Renal cortical epithelial cell (primary cell): ENCODE data around the gene CAMK2G. TPM values are rescaled to one million over a fixed set of nuclear protein-coding genes. Genes with fewer than 3 reads are reported as not detected.
A peak's percentile ranks its signal among the peaks of the same experiment; 100 is the strongest.
"Not testable (repeated sequence)": the region's sequence is repeated elsewhere in the genome, so short reads cannot be mapped to it uniquely, and the experiment has no call there.

Source experiments
- DNase-seq: peaks from one replicate; pipeline ENCODE4 v3.0.0-alpha.2; 2011; ENCODE audit warnings: low read depth
- total RNA-seq: library from RNA; depleted of rRNA; stranded (reverse); fragments of >200 nt; gene quantifications from 2 replicates; pipeline ENCODE4 v1.2.3, GENCODE V29; 2014

Gene CAMK2G
- total RNA-seq, 1 donor from 2014 or later = 21.1 TPM

DNA sequence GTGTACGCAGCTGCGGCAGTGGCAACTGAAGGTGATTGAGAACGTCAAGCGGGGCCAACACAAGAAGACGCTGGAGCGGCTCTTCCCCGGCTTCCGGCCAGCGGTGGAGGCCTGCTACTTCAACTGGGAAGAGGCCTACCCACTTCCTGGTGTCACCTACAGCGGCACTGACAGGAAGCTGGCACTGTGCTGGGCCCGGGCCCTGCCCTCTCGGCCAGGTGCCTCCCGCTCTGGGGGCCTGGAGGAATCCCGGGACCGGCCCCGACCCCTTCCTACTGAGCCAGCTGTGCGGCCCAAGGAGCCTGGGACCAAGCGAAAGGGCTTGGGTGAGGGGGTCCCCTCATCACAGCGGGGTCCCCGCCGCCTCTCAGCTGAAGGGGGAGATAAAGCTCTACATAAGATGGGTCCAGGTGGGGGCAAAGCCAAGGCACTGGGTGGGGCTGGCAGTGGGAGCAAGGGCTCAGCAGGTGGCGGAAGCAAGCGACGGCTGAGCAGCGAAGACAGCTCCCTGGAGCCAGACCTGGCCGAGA, 82.4 kb downstream of the CAMK2G start:
- no peak for DNase-seq

DNA sequence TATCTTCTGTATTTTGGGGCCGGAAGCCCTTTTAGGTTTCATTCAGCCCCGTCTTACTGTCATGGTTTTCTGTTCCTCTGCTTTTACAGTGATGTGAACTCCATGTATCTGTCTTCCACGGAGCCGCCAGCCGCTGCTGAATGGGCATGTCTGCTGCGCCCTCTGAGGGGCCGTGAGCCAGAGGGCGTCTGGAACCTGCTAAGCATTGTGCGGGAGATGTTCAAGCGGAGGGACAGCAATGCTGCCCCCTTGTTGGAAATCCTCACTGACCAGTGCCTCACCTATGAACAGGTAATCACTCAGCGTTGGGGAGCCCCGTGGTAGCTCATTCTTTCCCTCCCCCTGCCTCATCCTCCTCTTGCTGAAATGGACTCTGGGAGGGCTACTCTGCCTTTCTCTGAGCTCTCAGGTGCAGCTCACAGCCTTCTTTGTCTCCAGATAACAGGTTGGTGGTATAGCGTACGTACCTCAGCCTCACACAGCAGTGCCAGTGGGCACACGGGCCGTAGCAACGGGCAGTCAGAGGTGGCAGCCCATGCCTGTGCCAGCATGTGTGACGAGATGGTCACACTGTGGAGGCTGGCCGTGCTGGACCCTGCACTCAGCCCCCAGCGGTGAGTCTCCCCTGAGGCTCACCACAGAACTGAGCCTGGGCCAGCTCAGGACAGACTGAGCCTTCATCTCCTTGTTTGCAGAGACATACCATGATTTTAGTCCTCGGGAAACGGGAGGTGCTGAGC, 83.3 kb downstream of the CAMK2G start:
- DNase-seq = no peak

DNA sequence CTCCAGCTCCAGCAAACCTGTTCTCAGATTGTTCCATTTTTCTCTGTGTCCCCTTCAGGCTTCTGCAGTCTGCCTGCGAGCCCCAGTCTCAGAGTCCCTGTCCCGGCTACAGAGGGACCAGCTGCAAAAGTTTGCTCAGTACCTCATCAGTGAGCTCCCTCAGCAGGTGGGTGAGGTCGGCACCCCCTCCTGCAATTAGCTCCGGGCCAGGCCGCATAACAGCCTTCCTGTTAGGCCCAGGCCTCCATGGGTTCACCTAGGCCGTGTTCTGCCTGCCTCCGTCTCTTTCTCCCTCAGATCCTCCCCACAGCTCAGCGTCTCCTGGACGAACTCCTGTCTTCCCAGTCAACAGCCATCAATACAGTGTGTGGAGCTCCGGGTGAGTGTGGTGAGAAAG, 84.7 kb downstream of the CAMK2G start:
- DNase-seq = no peak

DNA sequence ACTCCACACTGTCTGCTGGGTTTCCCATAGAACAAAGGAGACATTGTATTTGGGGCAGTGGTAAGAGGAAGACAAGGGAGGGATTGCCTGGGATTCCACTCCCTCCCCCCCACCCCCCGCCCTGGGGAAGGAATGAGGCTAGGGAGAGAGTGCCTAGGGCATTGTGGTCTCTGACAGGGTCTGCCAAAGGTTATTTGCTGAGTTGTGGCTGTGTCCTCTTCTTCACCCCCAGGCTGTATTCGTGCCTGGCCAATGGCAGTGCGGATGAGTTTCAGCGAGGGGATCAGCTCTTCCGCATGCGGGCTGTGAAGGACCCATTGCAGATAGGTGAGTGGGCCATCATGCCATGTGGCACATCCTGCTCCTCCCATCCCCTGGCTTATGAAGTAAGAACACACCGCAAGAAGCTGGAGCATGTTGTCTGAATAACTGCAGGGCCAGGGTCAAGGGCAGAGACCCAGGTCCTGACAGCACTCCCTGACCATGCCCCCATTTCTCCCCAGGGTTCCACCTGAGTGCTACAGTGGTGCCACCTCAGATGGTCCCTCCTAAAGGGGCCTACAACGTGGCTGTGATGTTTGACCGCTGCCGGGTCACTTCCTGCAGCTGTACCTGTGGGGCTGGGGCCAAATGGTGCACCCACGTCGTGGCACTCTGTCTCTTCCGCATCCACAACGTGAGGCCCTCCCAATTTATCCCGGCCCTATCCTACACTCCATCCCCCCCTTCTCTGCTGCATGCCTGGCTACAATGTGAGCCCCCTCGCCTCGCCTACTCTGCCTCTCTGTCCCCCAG, 85.3 kb downstream of the CAMK2G start:
- no peak for DNase-seq

DNA sequence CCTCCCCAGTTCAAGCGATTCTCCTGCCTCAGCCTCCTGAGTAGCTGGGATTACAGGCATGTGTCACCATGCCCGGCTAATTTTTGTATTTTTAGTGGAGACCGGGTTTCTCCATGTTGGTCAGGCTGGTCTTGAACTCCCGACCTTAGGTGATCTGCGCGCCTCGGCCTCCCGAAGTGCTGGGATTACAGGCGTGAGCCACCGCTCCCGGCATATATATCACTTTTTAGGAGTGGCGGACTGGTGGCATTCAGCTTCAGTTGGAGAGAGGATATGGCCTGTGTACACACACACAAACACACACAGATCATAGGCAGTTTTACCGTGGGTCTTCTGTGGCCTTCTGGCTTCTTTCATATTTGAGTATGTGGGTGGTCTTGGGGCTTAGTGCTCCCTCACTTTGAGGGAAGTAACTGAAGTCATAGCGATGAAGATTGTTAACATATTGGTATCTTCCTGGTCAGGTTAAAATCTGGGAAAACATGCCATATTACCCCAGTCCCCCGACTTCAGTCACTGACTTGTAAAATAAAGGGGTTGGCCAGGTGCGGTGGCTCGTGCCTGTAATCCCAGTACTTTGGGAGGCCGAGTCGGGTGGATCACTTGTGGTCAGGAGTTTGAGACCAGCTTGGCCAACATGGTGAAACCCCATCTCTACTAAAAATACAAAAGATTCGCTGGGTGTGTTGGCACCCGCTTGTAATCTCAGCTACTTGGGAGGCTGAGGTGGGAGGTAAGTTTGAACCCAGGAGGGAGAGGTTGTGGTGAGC, 87.1 kb downstream of the CAMK2G start:
- DNase-seq = not testable (repeated sequence)

DNA sequence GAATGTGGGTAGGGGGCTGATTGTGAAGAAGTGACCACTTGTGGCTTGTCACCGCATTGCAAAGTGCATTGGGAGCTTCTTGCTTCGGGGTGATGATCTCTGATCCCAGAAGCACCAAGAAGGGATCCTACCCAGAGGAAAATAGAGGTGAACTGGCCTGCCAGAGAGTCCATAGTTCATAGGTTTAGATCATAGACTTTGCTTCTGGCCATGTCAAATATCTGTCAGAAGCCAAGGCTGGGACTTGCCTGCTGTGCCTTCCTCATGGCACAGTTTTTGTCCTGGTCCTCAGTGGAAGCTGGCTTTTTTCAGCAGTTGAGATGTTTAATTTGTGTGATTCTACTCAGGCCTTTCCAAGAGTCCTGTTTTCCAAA, 87.9 kb downstream of the CAMK2G start:
- no peak for DNase-seq

DNA sequence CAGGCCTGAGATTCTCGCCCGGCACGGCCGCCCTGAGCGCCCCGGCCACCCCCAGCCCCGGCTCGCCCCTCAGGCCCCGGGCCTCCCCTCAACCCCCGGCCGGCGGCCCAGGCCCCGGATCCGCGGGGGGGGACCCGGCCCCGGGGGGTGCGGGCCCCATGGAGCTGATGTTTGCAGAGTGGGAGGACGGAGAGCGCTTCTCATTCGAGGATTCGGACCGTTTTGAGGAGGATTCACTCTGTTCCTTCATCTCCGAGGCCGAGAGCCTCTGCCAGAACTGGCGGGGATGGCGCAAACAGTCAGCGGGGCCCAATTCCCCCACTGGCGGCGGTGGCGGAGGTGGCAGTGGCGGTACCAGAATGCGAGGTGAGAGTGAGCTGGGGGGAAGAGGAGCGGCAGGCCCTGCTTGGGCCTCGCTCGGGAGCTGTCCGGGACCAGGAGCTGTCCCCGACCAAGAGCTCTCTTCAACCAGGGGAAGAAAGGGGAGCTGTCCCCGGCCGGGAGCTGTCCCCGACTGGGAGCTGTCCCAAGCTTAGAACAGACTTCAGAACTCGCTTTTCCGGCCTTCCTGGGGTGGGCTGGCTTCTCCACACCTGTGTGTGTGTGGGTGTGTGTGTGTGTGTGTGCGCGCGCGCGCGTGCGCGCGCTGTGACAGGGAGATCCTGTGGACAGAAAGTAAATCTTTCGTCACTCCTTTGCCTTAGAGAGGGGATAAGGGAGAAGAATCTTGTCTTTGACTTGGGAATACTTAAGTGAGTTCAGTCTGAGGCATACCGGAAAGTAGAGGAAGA, 88.4 kb downstream of the CAMK2G start:
- DNase-seq = peak; percentile 55

DNA sequence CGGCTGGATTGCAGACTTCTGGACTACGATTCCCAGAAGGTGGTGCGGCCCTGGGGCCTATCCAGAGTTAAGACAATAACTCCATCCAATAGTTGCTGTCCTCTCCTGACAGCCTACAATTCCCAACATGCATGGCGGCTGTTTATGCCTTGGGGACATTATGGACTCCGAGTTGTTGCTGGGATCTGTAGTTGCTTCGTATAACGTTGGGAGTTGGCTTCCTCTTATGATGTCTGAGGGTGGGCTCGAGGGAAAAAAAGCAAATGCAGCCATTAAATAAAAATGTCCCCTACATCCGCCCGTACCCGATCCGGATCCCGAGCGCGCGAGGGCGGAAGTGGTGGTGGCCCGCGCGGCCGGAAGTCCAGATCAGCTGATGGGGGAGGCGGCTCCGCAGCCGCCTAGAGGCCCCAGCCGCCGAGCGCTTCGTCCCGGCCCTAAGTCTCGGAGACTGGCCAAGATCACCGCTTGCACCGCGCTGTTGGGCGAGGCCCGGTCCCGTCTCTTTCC, 89.1 kb downstream of the CAMK2G start, which contains the start of gene ZSWIM8:
ZSWIM8 (plus strand) TSS at position 396 of the 510 bp plus-strand sequence. CDS start 273 bp downstream, outside the sequence.
- peak; percentile 95 for DNase-seq

DNA sequence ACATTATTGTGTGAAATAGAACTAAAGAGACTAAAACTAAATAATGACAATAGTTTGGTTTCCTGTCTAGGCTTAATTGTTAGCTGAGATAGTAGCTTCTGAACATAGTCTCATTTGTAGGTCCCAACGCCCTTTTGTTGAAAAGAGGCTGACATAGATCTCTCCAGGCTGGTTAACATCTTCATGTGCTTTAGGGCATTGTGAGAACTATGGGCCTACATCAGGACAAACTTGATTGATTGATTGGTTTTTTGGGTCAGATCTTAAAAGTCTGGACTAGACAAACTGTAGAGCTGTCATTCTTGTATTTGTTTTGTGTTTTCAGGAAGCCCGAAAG, 91.6 kb downstream of the CAMK2G start:
- DNase-seq = no peak

DNA sequence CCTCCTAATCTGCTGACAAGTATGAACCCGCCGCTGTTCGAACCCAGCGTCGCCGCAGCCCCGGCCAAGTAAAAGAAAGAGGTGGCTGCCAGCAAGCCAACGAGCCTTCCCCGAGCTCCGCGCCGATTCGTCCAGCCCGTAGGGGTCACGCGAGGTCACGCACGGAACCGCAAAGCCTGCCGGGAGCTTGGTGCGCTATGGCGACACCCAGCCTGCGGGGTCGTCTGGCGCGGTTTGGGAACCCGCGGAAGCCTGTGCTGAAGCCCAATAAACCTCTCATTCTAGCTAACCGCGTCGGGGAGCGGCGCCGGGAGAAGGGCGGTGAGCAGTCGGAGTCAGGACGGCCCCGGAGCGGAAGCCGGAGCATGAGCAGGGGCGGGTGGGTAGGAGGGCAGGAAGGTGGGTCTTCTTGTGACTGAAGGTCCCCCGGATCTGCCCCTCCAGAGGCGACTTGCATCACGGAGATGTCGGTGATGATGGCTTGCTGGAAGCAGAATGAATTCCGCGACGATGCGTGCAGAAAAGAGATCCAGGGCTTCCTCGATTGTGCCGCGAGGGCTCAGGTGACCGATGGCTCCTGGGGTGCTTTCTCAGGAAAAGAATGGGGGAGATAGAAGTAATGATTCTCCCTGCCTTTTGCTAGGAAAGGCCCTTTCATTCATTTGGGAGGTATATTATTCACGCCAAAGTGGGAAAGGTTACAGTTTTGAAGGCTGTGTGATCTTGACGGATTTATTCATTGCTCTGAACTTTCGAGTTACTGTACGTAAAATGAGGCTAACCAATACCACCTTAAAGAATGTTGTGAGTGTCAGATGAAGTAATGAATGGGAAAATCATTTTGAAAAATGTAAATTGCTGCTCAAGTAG, 92.2 kb downstream of the CAMK2G start, which contains the start of gene CHCHD1:
CHCHD1 (plus strand) TSS at position 170 of the 870 bp plus-strand sequence; CDS start at position 198, 28 bp downstream.
- DNase-seq = peak; percentile 71

DNA sequence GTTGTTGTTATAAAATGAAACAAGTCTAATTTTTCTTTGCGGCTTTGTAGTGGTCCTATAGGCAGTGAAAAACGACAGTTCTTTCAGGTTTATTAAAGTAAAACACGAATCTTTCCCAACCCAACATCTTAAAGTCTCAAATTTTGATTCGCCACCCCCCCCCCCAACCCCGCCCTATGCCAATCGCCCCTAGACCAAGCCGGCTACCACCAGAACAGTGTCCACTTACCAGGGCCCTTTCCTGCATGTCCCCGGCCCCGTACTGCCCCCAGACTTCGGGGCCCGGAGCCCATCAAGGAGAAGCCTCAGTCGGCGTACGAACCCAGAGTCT, 92.8 kb downstream of the CAMK2G start:
- no peak for DNase-seq

DNA sequence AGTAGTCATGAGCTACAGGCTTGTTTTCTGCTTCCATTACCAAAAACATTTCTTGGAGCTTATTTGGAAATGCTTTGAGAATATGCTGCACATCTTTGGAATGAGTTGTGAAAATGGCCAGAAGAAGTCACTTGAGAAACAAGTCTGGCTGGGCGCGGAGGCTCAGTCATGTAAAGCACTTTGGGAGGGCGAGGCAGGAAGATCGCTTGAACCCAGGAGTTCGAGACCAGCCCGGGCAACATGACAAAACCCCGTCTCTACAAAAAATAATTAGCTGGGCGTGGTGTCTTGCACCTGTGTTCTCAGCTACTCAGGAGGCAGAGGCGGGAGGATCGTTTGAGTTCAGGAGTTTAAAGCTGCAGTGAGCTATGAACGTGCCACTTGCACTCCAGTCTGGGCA, 93.4 kb downstream of the CAMK2G start:
- no peak for DNase-seq

DNA sequence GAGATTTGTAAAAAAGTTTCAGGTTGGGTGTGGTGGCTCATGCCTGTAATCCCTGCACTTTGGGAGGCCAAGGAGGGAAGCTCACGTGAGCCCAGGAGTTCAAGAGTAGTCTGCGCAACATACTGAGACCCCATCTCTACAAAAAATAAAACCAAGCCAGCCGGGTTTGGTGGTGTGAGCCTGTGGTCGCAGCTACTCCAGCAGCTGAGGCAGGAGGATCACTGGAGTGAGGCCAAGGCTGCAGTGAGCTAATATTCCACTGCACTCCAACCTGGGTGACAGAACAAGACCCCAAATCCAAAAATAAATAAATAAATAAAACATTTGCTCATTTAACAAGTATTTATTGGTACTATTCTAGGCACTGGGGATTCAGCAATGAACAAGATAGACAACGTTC, 94.1 kb downstream of the CAMK2G start:
- no peak for DNase-seq

DNA sequence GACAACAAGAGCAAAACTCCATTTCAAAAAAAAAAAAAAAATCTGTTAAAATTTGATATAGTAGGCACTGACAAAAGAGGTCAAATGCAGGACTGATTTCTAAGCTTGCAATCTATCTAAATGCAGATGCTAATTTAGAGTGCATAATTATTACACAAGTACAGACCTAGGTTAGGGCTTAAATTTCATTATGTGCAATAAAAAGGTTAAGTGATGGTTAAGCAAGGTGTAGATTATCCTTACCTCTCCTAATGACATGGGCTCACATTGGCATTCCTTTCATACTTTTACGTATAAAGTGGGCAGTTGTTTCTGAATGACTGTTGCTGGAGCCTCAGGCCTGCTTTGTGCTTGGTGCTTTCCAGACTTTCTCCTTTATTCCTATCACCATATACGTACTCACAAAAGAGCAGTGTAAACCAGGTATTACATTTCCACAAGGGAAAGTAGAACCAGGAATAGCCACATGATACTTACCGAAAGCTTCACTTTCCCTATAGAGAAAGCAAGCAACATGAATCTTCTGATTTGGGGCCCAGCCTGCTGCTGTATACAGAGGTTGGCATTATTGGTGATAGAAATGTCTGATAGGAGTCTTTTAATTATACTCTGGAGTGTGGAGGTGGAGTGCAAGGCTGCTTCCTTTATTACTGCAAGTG, 94.7 kb downstream of the CAMK2G start:
- DNase-seq = no peak

DNA sequence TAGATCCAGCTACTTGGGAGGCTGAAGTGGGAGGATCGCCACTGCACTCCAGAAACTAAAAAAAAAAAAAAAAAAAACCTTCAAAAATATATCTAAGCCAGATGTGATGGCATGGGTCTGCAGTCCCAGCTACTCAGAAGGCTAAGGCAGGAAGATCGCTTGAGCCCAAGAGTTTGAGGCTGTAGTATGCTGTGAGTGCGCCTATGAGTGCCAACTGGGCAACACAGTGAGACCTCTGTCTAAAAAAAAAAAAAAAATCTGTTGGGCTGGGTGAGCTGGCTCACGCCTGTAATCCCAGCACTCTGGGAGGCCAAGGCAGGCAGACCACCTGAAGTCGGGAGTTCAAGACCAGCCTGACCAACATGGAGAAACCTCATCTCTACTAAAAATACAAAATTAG, 95.3 kb downstream of the CAMK2G start:
- DNase-seq = no peak

DNA sequence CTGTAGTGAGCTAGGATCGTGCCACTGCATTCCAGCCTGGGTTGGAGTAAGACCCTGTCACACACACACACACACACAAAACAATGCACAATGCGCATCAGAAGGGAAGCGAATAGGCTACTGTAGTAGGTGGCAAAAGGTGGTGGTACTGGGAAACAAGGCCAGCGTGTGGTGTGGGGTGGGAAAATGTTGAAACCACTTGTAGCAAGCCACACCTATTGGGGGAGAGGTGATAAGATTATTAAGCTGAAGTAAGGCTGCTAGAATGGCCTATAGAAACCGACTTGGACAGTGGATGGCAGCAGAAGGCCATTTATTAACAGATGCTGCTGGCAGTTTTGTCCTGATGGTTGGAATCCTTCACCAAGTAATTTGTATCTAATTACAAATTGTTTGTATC, 99.7 kb downstream of the CAMK2G start:
- DNase-seq = peak; percentile 45

DNA sequence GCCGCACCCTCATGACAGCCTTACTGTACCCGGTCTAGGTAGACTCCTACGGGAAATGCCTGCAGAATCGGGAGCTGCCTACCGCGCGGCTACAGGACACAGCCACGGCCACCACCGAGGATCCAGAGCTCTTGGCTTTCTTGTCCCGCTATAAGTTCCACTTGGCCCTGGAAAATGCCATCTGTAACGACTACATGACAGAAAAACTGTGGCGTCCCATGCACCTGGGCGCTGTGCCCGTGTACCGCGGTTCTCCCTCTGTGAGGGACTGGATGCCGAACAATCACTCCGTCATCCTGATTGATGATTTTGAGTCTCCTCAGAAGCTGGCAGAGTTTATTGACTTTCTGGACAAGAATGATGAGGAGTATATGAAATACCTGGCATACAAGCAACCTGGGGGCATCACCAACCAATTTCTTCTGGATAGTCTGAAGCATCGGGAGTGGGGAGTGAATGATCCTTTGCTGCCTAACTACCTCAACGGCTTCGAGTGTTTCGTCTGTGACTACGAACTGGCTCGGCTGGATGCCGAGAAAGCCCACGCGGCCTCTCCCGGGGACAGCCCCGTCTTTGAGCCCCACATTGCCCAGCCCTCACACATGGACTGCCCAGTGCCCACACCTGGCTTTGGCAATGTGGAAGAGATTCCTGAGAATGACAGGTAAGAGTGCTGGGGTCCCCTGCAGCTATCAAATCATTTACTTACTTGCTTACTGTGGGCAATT, 101.0 kb downstream of the CAMK2G start:
- no peak for DNase-seq

DNA sequence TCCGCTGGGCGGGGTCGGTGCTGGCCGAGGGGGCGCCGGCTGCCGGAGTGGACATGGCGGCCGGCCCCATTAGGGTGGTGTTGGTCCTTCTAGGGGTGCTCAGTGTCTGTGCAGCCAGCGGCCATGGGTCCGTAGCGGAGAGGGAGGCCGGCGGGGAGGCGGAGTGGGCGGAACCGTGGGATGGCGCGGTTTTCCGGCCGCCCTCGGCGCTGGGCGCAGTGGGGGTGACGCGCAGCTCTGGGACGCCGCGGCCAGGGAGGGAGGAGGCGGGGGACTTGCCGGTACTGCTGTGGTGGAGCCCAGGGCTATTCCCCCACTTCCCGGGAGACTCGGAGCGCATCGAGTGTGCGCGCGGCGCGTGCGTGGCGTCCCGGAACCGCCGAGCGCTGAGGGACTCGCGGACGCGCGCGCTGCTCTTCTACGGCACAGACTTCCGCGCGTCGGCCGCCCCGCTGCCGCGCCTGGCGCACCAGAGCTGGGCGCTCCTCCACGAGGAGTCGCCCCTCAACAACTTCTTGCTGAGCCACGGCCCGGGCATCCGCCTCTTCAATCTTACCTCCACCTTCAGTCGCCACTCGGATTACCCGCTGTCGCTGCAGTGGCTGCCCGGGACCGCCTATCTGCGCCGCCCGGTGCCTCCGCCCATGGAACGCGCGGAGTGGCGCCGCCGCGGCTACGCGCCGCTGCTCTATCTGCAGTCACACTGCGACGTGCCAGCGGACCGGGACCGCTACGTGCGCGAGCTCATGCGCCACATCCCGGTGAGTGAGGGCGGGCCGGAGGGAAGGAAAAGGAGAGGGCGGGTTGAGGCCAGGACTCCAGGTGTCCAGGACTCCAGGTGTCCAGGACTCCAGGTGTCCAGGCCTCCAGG, 101.8 kb downstream of the CAMK2G start:
- peak; percentile 39 for DNase-seq
